ENCODE results near the gene RNFT2.

The RNFT2 gene

GRCh38 chr12:116839287-116839830 is 101.2 kb downstream of the RNFT2 start:
- no peak for DNase-seq

- DNase-seq = no peak
Measured at GRCh38 chr12:116843085-116843484, 105.0 kb downstream of the RNFT2 start.

GRCh38 chr12:116849216-116849615 is 111.1 kb downstream of the RNFT2 start:
- DNase-seq = no peak

- no peak for DNase-seq
Measured at GRCh38 chr12:116852303-116852702, 114.2 kb downstream of the RNFT2 start.

- DNase-seq = no peak
Measured at GRCh38 chr12:116853507-116853906, 115.4 kb downstream of the RNFT2 start.

- no peak for DNase-seq
Measured at GRCh38 chr12:116855744-116856470, 117.8 kb downstream of the RNFT2 start.

- no peak for DNase-seq
Measured at GRCh38 chr12:116856729-116857128, 118.6 kb downstream of the RNFT2 start.

- DNase-seq = no peak
Measured at GRCh38 chr12:116859079-116859478, 121.0 kb downstream of the RNFT2 start.

GRCh38 chr12:116860263-116860662 is 122.1 kb downstream of the RNFT2 start:
- DNase-seq = no peak

- DNase-seq = peak; percentile 82
Measured at GRCh38 chr12:116861320-116861719, 123.2 kb downstream of the RNFT2 start.

- no peak for DNase-seq
Measured at GRCh38 chr12:116862167-116862566, 124.1 kb downstream of the RNFT2 start.

- DNase-seq = no peak
Measured at GRCh38 chr12:116863275-116863767, 125.2 kb downstream of the RNFT2 start.

GRCh38 chr12:116864371-116865160 is 126.5 kb downstream of the RNFT2 start:
- no peak for DNase-seq

GRCh38 chr12:116867523-116867922 is 129.4 kb downstream of the RNFT2 start:
- no peak for DNase-seq

GRCh38 chr12:116870306-116870705 is 132.2 kb downstream of the RNFT2 start:
- DNase-seq = no peak

GRCh38 chr12:116874324-116874995 is 136.3 kb downstream of the RNFT2 start:
- DNase-seq = no peak

- peak; percentile 77 for DNase-seq
Measured at GRCh38 chr12:116876151-116876869, 138.2 kb downstream of the RNFT2 start.

GRCh38 chr12:116878567-116879508 is 140.7 kb downstream of the RNFT2 start:
- DNase-seq = no peak

- no peak for DNase-seq
Measured at GRCh38 chr12:116879509-116880212, 141.5 kb downstream of the RNFT2 start.

GRCh38 chr12:116880213-116880816 is 142.2 kb downstream of the RNFT2 start:
- DNase-seq = no peak
